Lower leg skin (tissue), 4 donors: Measurements from ENCODE around the gene SORCS2. TPM values are rescaled to one million over a fixed set of nuclear protein-coding genes. Genes with fewer than 3 reads are reported as not detected.

Source experiments
- DNase-seq, 2 donors: peaks; one replicate each; pipeline ENCODE4 v3.0.0-alpha.2; 2019; ENCODE audit warnings: low spot score in 2 of 2
- H3K4me3 ChIP-seq: fragments of 200-600 bp; sonication (generic); 2 replicates; pipeline ENCODE4 v1.5.1; 2017; ENCODE audit warnings: mild to moderate bottlenecking, low read depth; ENCODE audit not compliant: poor library complexity, severe bottlenecking
- POLR2A ChIP-seq, 2 donors: fragments of 450-650 bp; IDR thresholded peaks; one replicate each; pipeline ENCODE4 v1.6.1; 2016 to 2017; ENCODE audit warnings: antibody characterized with exemption in 2 of 2, mild to moderate bottlenecking in 1 of 2, moderate library complexity in 1 of 2
- WGBS, 2 donors: methylation state at CpG; one replicate each; pipeline ENCODE4 v1.1.5; 2018; 5-methylcytosine and 5-hydroxymethylcytosine counted together
- intact Hi-C: fragments of 100-400 bp; cut with DNase I; formaldehyde crosslinking; loops from one replicate; pipeline ENCODE4 v1.15.0; 2023; ENCODE audit warnings: low total_unique reads
- total RNA-seq, 4 donors: library from RNA; depleted of rRNA; stranded (reverse); fragments of >200 nt; gene quantifications; one replicate each; pipeline ENCODE4 v1.1.0, GENCODE V29; 2016
- TF ChIP-seq, protein P1 (sequence below), 3 donors: fragments of 450-650 bp; IDR thresholded peaks; one replicate each; pipeline ENCODE4 v1.5.1; 2016; ENCODE audit warnings: antibody characterized with exemption in 3 of 3, mild to moderate bottlenecking in 3 of 3, moderate library complexity in 2 of 3

SORCS2 gene
- total RNA-seq, 4 donors from 2014 or later = 1.1 to 6.4 (median 1.5) TPM

DNA sequence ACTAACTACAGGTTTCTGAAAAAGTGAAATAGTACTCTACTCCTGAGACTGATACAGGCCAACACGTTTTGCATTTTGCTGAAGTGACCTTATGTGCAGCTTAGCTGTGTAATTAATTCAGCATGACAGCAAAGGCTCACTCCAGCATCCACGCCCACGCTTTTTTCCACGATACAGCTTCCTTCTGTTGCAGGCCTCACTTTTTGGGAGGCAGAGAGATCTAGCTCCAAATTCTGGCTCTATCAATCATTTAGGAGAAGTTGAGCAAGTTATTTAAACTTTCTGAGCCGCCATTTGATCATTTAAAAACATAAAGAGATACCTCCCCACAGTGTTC, 587.1 kb downstream of the SORCS2 start:
- intact Hi-C loops = no loop called here
- no peak overlapping the region for H3K4me3 ChIP-seq
- WGBS, 2 donors = 50 to 60% methylated on average over 5 of the region's 5 CpGs
- DNase-seq = no peak
- no peak for TF ChIP-seq POLR2A (IDR thresholded peaks at IDR 0.05)
- TF ChIP-seq, protein P1, sequence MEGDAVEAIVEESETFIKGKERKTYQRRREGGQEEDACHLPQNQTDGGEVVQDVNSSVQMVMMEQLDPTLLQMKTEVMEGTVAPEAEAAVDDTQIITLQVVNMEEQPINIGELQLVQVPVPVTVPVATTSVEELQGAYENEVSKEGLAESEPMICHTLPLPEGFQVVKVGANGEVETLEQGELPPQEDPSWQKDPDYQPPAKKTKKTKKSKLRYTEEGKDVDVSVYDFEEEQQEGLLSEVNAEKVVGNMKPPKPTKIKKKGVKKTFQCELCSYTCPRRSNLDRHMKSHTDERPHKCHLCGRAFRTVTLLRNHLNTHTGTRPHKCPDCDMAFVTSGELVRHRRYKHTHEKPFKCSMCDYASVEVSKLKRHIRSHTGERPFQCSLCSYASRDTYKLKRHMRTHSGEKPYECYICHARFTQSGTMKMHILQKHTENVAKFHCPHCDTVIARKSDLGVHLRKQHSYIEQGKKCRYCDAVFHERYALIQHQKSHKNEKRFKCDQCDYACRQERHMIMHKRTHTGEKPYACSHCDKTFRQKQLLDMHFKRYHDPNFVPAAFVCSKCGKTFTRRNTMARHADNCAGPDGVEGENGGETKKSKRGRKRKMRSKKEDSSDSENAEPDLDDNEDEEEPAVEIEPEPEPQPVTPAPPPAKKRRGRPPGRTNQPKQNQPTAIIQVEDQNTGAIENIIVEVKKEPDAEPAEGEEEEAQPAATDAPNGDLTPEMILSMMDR (IDR thresholded peaks at IDR 0.05) = no peak

DNA sequence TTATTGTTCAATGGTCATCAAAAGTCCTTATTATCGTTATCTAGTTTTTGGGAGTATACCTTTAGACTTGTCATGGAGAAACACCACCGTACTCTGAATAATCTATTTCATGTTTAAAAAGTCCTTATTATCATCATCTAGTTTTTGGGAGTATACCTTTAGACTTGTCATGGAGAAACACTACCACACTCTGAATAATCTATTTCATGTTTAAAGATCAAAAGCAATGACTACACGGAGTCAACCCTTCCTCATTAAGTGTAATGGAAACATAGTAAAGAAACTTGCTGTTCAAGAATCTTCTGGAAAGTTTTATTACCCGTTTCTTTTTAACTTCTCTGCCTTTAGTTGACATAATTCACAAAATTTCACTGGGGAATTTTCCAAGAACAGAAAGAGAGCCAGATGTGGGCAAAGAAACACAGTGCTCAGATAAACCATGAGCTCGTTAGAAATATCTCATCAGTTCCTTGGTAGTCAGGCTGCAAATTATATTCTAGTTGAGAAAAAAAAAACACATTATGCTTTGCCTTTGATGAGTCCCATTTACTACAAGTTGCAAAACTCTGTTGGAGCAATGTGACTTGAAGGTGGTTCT, 588.5 kb downstream of the SORCS2 start:
- intact Hi-C loops = no loop called here
- no peak for DNase-seq
- TF ChIP-seq POLR2A (IDR thresholded peaks at IDR 0.05) = no peak
- TF ChIP-seq, protein P1 (IDR thresholded peaks at IDR 0.05) = no peak
- H3K4me3 ChIP-seq = no peak overlapping the region
- 63 to 72% methylated on average over 5 of the region's 5 CpGs for WGBS, 2 donors

DNA sequence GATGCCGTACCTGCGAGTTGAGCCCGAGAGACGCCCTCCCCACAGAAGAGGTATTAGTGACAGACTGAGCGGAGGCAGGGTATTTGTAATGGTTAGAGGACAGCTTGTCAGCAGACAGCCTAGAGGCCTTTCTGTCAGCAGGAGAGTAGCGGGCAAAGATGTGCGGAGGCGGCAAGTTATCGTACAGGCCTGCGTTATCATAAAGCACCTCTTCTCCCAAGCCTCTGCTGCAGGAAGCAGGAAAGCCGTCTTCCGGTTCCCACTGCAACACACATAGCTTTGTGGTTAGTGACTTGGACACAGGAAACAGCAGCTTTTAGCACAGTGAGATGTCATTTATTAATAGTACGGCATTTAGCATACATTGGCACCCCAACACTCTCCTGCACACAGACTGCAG, 589.0 kb downstream of the SORCS2 start:
- 66 to 68% methylated on average over 13 of the region's 13 CpGs for WGBS, 2 donors
- TF ChIP-seq, protein P1 (IDR thresholded peaks at IDR 0.05) = no peak
- no peak for TF ChIP-seq POLR2A (IDR thresholded peaks at IDR 0.05)
- no peak for DNase-seq
- intact Hi-C loops = no loop called here
- H3K4me3 ChIP-seq = no peak overlapping the region

DNA sequence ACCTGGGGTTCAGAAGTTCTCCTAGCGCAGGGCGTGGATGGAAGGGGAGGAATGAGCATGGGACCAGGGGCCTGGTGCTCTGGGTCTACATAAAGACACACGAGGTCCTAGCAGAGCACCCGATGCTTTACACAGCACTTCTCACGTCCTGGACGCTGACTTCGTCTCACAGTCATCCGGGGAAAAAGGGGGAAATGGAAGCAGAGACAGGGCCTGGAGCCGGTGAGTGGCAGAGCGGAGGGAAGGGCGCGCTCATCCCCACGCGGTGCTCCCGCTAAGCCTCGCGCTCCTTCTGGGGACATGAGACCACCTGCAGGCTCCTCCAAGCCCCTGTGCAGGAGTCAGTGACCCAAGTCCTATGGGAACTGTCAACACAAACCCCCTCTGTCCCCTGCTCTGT, 589.7 kb downstream of the SORCS2 start:
- TF ChIP-seq POLR2A (IDR thresholded peaks at IDR 0.05) = no peak
- TF ChIP-seq, protein P1 (IDR thresholded peaks at IDR 0.05) = no peak
- no peak for DNase-seq
- intact Hi-C loops = no loop called here
- 75 to 78% methylated on average over 17 of the region's 17 CpGs for WGBS, 2 donors
- no peak overlapping the region for H3K4me3 ChIP-seq

DNA sequence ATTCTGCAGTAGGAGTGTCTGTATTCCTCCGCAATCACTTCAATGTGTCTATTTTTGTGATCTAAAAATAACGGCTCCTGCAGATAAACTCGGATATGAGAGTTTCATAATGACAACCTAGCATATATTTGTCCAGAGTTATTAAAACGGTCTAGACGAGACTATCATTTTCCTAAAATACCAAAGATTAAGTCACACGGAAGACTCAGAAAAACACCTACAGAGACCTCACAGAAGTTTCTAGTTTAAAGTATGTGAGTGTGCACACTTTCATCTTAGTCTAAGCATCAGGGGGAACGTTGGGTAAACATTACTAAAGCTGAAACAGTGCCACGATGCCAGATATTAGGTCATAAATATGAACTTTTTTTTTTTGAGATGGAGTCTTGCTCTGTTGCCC, 590.4 kb downstream of the SORCS2 start:
- DNase-seq = no peak
- intact Hi-C loops = no loop called here
- WGBS, 2 donors = 49 to 58% methylated on average over 8 of the region's 8 CpGs
- no peak overlapping the region for H3K4me3 ChIP-seq
- TF ChIP-seq POLR2A (IDR thresholded peaks at IDR 0.05) = no peak
- TF ChIP-seq, protein P1 (IDR thresholded peaks at IDR 0.05) = no peak

DNA sequence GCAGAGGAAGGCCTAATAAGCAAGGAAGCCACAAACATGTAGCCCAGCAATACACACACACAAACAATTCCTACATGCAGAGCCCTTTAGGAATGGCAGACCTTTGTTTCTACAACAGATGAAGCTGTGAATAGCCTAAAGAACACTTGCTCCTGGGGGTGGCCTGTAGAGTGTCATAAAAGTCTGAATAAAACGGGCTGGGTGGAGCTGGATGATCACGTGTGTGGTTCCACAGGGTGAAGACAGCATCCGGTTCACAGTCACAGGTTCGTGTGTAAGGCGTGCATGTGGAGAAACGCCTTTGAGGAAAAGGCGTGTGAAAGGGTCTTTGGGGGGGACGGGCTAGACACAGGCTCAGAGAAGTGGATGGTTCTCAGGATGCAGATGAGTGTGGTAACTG, 591.2 kb downstream of the SORCS2 start:
- intact Hi-C loops = no loop called here
- TF ChIP-seq POLR2A (IDR thresholded peaks at IDR 0.05) = no peak
- TF ChIP-seq, protein P1 (IDR thresholded peaks at IDR 0.05) = no peak
- no peak for DNase-seq
- WGBS, 2 donors = 88 to 93% methylated on average over 8 of the region's 8 CpGs
- H3K4me3 ChIP-seq = no peak overlapping the region
